Vagina (tissue), 2 donors: ENCODE data around the gene SEMA4C.

Experiments
- POLR2A ChIP-seq, 2 donors: fragments of 450-650 bp; IDR thresholded peaks; one replicate each; pipeline ENCODE4 v1.6.1; 2017; ENCODE audit warnings: antibody characterized with exemption in 2 of 2, mild to moderate bottlenecking in 2 of 2, moderate library complexity in 2 of 2
- TF ChIP-seq, protein P1 (sequence below), 3 experiments: fragments of 450-650 bp in 2 of 3; fragments of 200-600 bp in 1 of 3; sonication (generic) in 1 of 3; IDR thresholded peaks; one replicate each; pipeline ENCODE4 v1.5.1; 2017 to 2019; ENCODE audit warnings: antibody characterized with exemption in 3 of 3, mild to moderate bottlenecking in 2 of 3, moderate library complexity in 2 of 3

DNA sequence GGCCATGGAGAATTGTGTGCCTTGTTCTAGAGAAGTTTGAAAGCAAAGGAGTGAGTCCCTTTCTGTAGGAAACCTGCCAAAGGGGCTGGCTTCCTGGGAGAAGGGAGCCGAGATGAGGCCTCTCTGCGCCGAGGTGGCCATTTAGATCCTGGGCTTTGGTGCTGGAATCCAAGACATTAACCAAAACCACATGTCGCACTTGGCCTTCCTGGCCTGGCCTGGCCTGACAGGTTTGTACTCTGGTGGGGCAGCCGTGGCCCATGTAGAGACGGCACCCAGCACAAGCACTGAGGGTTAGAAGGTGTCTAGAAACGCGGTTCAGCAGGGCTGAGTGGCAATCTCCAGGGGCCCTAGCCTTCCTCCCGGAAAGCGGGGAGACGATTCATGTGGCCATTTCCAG lies 46.7 kb downstream of the SEMA4C start:
- TF ChIP-seq, protein P1, sequence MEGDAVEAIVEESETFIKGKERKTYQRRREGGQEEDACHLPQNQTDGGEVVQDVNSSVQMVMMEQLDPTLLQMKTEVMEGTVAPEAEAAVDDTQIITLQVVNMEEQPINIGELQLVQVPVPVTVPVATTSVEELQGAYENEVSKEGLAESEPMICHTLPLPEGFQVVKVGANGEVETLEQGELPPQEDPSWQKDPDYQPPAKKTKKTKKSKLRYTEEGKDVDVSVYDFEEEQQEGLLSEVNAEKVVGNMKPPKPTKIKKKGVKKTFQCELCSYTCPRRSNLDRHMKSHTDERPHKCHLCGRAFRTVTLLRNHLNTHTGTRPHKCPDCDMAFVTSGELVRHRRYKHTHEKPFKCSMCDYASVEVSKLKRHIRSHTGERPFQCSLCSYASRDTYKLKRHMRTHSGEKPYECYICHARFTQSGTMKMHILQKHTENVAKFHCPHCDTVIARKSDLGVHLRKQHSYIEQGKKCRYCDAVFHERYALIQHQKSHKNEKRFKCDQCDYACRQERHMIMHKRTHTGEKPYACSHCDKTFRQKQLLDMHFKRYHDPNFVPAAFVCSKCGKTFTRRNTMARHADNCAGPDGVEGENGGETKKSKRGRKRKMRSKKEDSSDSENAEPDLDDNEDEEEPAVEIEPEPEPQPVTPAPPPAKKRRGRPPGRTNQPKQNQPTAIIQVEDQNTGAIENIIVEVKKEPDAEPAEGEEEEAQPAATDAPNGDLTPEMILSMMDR (IDR thresholded peaks at IDR 0.05), result no peak
- TF ChIP-seq POLR2A (IDR thresholded peaks at IDR 0.05), result no peak
